ENCODE measurements around the gene PGGHG.
A peak's percentile ranks its signal among the peaks of the same experiment; 100 is the strongest.

PGGHG gene

GRCh38 chr11:288478-289397 lies at the start of gene PGGHG:
TSS of gene PGGHG (plus strand) at chr11:289126. CDS start at chr11:289817, 691 bp downstream.
- TF ChIP-seq REST (IDR thresholded peaks at IDR 0.05; ENCODE audit: low read depth) (no peak), EGR1 (IDR thresholded peaks at IDR 0.05) (peak; percentile 59; the same call in 1 of the 2 replicates), TAF1 (IDR thresholded peaks at IDR 0.05; ENCODE audit: low read depth) (peak; percentile 34; the same call in 1 of the 2 replicates)

GRCh38 chr11:240315-240714 lies 48.6 kb upstream of the PGGHG start:
- TF ChIP-seq TAF1 (IDR thresholded peaks at IDR 0.05; ENCODE audit: low read depth) (no peak), YY1 (IDR thresholded peaks at IDR 0.05; ENCODE audit: low read depth) (no peak)

- TF ChIP-seq RAD21 (IDR thresholded peaks at IDR 0.05; ENCODE audit: low read depth) (no peak), EGR1 (IDR thresholded peaks at IDR 0.05) (no peak), CREB1 (IDR thresholded peaks at IDR 0.05; ENCODE audit: low read depth) (no peak), NFIC (IDR thresholded peaks at IDR 0.05) (no peak), ZBTB7A (IDR thresholded peaks at IDR 0.05; ENCODE audit: low read depth) (no peak), TEAD4 (IDR thresholded peaks at IDR 0.05) (no peak), MAX (IDR thresholded peaks at IDR 0.05) (no peak), CEBPB (IDR thresholded peaks at IDR 0.05) (no peak), EP300 (IDR thresholded peaks at IDR 0.05; ENCODE audit: borderline replicate concordance) (no peak), TAF1 (IDR thresholded peaks at IDR 0.05; ENCODE audit: low read depth) (no peak)
Measured at GRCh38 chr11:241634-242033, 47.3 kb upstream of the PGGHG start.

GRCh38 chr11:244376-244775 lies 44.5 kb upstream of the PGGHG start:
- TF ChIP-seq RAD21 (IDR thresholded peaks at IDR 0.05; ENCODE audit: low read depth) (no peak), TCF12 (IDR thresholded peaks at IDR 0.05; ENCODE audit: low read depth) (no peak), YY1 (IDR thresholded peaks at IDR 0.05; ENCODE audit: low read depth) (no peak), EP300 (IDR thresholded peaks at IDR 0.05; ENCODE audit: borderline replicate concordance) (no peak), ZBTB7A (IDR thresholded peaks at IDR 0.05; ENCODE audit: low read depth) (no peak), MAX (IDR thresholded peaks at IDR 0.05) (no peak)

GRCh38 chr11:249062-249461 lies 39.9 kb upstream of the PGGHG start:
- TF ChIP-seq TEAD4 (IDR thresholded peaks at IDR 0.05) (no peak), EP300 (IDR thresholded peaks at IDR 0.05; ENCODE audit: borderline replicate concordance) (no peak), CREB1 (IDR thresholded peaks at IDR 0.05; ENCODE audit: low read depth) (no peak), YY1 (IDR thresholded peaks at IDR 0.05; ENCODE audit: low read depth) (no peak), TAF1 (IDR thresholded peaks at IDR 0.05; ENCODE audit: low read depth) (no peak), MAX (IDR thresholded peaks at IDR 0.05) (no peak), ZBTB7A (IDR thresholded peaks at IDR 0.05; ENCODE audit: low read depth) (no peak)

GRCh38 chr11:250274-250673 lies 38.7 kb upstream of the PGGHG start:
- TF ChIP-seq RAD21 (IDR thresholded peaks at IDR 0.05; ENCODE audit: low read depth), result no peak
- TF ChIP-seq USF1 (IDR thresholded peaks at IDR 0.05), result no peak
- TF ChIP-seq EGR1 (IDR thresholded peaks at IDR 0.05), result no peak
- no peak for TF ChIP-seq MAX (IDR thresholded peaks at IDR 0.05)
- no peak for TF ChIP-seq EP300 (IDR thresholded peaks at IDR 0.05; ENCODE audit: borderline replicate concordance)
- no peak for TF ChIP-seq CREB1 (IDR thresholded peaks at IDR 0.05; ENCODE audit: low read depth)
- no peak for TF ChIP-seq CEBPB (IDR thresholded peaks at IDR 0.05)
- TF ChIP-seq YY1 (IDR thresholded peaks at IDR 0.05; ENCODE audit: low read depth), result no peak
- no peak for TF ChIP-seq ZBTB7A (IDR thresholded peaks at IDR 0.05; ENCODE audit: low read depth)
- TF ChIP-seq TCF12 (IDR thresholded peaks at IDR 0.05; ENCODE audit: low read depth), result no peak
- TF ChIP-seq NFIC (IDR thresholded peaks at IDR 0.05), result no peak
- no peak for TF ChIP-seq FOXM1 (IDR thresholded peaks at IDR 0.05; ENCODE audit: borderline replicate concordance, low read depth)
- TF ChIP-seq TAF1 (IDR thresholded peaks at IDR 0.05; ENCODE audit: low read depth), result no peak
- TF ChIP-seq TEAD4 (IDR thresholded peaks at IDR 0.05), result no peak

GRCh38 chr11:250740-251299 lies 38.1 kb upstream of the PGGHG start:
- TF ChIP-seq ZBTB7A (IDR thresholded peaks at IDR 0.05; ENCODE audit: low read depth) (no peak), MAX (IDR thresholded peaks at IDR 0.05) (no peak), TEAD4 (IDR thresholded peaks at IDR 0.05) (no peak), RAD21 (IDR thresholded peaks at IDR 0.05; ENCODE audit: low read depth) (peak; percentile 58)
